HG02970 (cell line): Measurements from ENCODE around the gene BRSK2.
"Not testable (repeated sequence)": the region's sequence is repeated elsewhere in the genome, so short reads cannot be mapped to it uniquely, and the experiment has no call there.

ENCODE experiments used
- ATAC-seq: cut with Tn5 transposase; IDR thresholded peaks from one replicate; pipeline ENCODE4 v1.9.1; 2021; ENCODE audit warnings: mild to moderate bottlenecking, moderate library complexity, moderate number of reproducible peaks; ENCODE audit not compliant: unreplicated experiment, low FRiP score

BRSK2 gene

GRCh38 chr11:1389932-1390568 lies at the start of gene BRSK2:
BRSK2 (plus strand) TSS chr11:1389934; CDS start chr11:1390285, 351 bp downstream.
- ATAC-seq, result no peak

DNA sequence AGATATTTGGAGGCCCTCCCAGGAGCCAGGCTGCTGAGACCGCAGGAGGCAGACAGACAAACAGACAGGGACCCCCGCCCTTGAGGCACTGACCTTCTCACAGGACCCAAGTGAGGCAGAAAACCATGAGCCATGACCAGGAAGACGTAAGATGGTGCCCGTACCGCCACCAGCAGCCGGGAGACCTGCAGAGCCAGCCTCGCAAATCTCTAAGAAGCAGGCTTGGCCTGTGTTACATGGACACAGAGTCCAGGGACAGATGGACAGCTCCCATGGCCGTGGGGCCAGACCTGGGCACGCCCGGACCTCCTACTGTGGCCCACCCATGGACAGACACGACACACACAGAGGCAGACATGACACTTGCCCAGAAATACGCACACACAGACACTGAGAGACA lies 49.6 kb upstream of the BRSK2 start:
- ATAC-seq, result no peak

GRCh38 chr11:1341226-1341625 lies 48.5 kb upstream of the BRSK2 start:
- not testable (repeated sequence) for ATAC-seq

- no peak for ATAC-seq
Measured at GRCh38 chr11:1341928-1342524, 47.7 kb upstream of the BRSK2 start.

GRCh38 chr11:1342946-1343345 lies 46.8 kb upstream of the BRSK2 start:
- ATAC-seq, result no peak

DNA sequence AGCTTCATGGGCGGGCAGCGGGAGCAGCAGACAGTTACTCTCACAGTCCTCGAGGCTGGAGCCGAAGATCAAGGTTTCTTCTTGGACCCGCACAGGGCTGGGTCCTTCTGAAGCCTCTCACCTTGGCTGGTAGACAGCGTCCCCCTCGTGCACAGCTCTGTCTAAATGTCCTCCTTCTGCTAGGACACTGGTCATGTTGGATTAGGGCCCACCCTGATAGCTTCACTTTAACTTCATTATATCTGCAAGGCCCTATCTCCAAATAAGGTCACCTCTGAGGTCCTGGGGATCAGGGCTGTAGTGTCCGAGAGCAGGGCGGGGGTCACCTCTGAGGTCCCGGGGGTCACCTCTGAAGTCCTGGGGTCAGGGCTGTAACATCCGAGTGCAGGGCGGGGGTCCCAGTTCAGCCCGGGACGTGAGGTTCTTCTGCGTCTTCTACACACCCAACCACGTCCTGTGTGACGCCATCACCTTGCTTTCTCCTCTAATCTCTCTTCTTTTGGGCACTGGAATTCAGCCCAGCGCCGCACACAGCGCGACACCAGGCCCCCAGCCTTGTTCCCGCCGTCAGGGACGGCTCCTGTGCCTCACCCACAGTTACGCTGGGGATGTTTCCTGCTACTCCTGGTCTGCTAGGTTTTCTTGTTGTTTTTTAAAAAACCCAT lies 46.2 kb upstream of the BRSK2 start:
- ATAC-seq, result no peak

DNA sequence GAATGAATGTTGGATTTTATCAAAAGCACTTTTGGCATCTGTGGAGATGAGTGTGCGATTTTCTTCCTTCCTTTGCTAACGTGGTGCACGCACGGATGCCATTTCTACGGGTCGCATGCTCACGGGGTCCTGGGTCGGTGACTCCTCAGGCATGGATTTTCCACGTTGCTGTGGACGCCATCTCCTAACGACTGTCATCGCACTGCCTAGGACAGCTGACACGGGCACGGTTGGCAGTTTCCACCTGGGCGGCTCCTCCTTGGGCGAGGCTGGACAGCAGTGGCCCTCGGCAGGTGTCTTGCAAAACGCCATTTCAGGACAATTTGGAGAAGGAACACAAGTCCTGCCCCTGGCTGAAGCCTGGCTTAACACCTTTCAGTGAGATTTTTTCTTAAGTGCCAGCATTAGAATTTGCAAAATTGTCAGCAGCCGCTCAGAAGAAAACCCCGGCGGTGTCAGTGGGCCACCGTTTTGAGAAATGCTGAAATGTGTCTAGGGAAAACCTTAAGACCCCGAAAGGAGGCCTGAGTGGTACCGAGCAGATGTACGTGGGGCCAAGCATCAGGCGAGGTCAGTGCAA lies 45.6 kb upstream of the BRSK2 start:
- ATAC-seq, result no peak

DNA sequence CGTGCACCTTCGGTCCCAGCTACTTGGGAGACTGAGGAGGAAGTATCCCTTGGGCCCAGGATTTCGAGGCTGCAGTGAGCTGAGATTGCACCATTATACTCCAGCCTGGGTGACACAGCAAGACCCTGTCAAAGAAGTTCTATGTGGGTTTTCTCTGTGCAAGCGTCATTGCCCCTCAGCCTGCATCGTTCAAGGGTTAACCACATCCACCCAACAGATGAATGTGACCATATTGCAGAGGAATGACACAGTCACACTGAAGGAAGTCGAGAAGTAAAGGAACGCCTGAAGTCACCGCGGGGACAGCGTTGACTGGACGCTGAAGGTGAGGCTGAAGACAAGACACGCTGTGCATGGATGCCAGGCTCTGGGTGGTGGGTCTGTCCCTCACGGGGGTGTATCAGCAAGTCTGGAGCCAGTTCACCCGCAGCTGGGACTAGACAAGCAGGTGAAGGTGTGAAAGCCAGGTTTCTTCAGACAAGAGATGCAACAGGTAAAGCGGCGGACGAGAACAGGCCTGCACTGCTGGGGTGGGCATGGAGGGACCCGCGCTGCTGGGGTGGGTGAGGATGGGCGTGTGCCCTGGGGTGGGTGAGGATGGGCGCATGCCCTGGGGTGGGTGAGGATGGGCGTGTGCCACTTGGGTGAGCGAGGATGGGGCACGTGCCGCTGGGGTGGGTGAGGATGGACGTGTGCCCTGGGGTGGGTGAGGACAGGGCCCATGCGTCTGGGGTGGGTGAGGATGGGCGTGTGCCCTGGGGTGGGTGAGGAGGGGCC lies 43.8 kb upstream of the BRSK2 start:
- ATAC-seq, result no peak

- ATAC-seq, result no peak
Measured at GRCh38 chr11:1346669-1347390, 42.9 kb upstream of the BRSK2 start.

DNA sequence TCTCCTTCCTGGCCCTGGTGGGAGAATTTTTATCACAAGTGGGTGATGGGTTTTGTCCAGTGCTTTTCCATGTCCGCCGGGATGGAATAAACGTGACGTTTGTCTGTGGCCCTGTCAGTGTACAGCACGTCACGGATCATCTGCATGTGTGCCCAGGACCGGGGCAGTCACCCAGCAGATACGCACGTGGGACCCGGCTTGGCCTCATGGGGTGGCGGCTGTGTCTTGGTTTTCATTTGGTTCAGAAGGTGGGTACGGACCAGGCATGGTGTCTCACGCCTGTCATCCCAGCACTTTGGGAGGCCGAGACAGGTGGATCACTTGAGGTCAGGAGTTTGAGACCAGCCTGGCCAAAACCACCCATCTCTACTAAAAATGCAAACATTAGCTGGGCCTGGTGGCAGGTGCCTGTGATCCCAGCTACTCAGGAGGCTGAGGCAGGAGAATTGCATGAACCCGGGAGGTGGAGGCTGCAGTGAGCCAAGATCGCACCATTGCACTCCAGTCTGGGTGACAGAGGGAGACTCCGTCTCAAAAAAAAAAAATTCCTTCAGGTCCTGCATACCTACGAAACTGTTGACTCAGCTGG lies 42.2 kb upstream of the BRSK2 start:
- not testable (repeated sequence) for ATAC-seq

GRCh38 chr11:1348146-1348795 lies 41.5 kb upstream of the BRSK2 start:
- ATAC-seq, result no peak

- ATAC-seq, result no peak
Measured at GRCh38 chr11:1348796-1349326, 40.9 kb upstream of the BRSK2 start.

- ATAC-seq, result no peak
Measured at GRCh38 chr11:1349327-1350041, 40.2 kb upstream of the BRSK2 start.

GRCh38 chr11:1350086-1350725 lies 39.5 kb upstream of the BRSK2 start:
- no peak for ATAC-seq

- no peak for ATAC-seq
Measured at GRCh38 chr11:1351278-1351937, 38.3 kb upstream of the BRSK2 start.

DNA sequence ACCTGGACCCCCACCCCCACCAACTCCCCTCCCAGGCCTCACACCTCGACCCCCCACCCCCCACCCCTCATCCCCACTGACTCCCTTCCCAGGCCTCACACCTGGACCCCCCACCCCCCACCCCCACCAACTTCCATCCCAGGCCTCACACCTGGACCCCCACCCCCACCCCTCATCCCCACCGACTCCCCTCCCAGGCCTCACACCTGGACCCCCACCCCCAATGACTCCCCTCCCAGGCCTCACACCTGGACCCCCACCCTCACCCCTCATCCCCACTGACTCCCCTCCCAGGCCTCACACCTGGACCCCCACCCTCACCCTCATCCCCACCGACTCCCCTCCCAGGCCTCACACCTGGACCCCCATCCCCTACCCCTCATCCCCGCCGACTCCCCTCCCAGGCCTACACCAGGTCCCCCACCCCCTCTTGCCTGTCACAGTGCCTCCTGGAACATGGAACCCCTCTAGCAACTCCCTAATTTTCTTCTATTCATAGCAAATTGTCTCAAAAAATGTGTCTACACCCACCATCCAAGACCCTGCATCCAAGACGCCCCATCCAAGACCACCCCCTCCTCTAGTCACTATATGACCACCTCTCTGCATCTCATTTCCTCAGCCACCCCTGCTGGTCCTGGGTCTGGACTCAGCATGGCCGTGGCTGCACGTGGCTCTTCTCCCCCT lies 36.9 kb upstream of the BRSK2 start:
- no peak for ATAC-seq
